Fibroblast of lung (primary cell): ENCODE results near the gene DTX3L. TPM values are rescaled to one million over a fixed set of nuclear protein-coding genes. Genes with fewer than 3 reads are reported as not detected.

ENCODE experiments used
- DNase-seq, 2 donors: peaks; one replicate each; pipeline versions ENCODE4 v3.0.0 to v3.0.0-alpha.2; 2010; ENCODE audit warnings: low read depth in 2 of 2
- H2AFZ ChIP-seq: 2 replicates; pipeline ENCODE4 v1.5.1; 2012; ENCODE audit warnings: low read length, control low read depth, inconsistent platforms
- H3K27ac ChIP-seq: 2 replicates; pipeline ENCODE4 v1.5.1; 2011; ENCODE audit warnings: low read length, control low read depth; ENCODE audit not compliant: insufficient read depth
- H3K27me3 ChIP-seq: 2 replicates; pipeline ENCODE4 v1.5.1; 2011; ENCODE audit warnings: mild to moderate bottlenecking, low read length; ENCODE audit not compliant: control insufficient read depth, insufficient read depth
- H3K36me3 ChIP-seq: 2 replicates; pipeline ENCODE4 v1.5.1; 2011; ENCODE audit warnings: low read length; ENCODE audit not compliant: control insufficient read depth, insufficient read depth
- H3K4me1 ChIP-seq: 2 replicates; pipeline ENCODE4 v1.5.1; 2011; ENCODE audit warnings: low read length; ENCODE audit not compliant: control insufficient read depth, insufficient read depth; ENCODE audit errors: extremely low read depth
- H3K4me2 ChIP-seq: 2 replicates; pipeline ENCODE4 v1.5.1; 2011; ENCODE audit warnings: low read length, control low read depth; ENCODE audit not compliant: insufficient read depth; ENCODE audit errors: extremely low read depth
- H3K4me3 ChIP-seq, 4 experiments: fragments of 200-600 bp in 1 of 4; sonication (generic) in 1 of 4; replicated peaks in 1 of 4; 2 replicates each; pipeline ENCODE4 v1.5.1; 2011 to 2016; ENCODE audit warnings: low read length in 4 of 4, low read depth in 3 of 4, mild to moderate bottlenecking in 3 of 4, control low read depth in 2 of 4, inconsistent platforms in 1 of 4, mixed read lengths in 1 of 4; ENCODE audit not compliant: insufficient read depth in 1 of 4; ENCODE audit errors: control extremely low read depth in 1 of 4
- H3K79me2 ChIP-seq: 2 replicates; pipeline ENCODE4 v1.5.1; 2012; ENCODE audit warnings: mild to moderate bottlenecking, low read length, inconsistent platforms; ENCODE audit not compliant: control insufficient read depth, insufficient read depth
- H3K9ac ChIP-seq: 2 replicates; pipeline ENCODE4 v1.5.1; 2011; ENCODE audit warnings: mild to moderate bottlenecking, low read length, control low read depth; ENCODE audit not compliant: insufficient read depth
- H3K9me3 ChIP-seq: 2 replicates; pipeline ENCODE4 v1.5.1; 2012; ENCODE audit warnings: low read depth, low read length; ENCODE audit not compliant: control insufficient read depth, insufficient read depth
- H4K20me1 ChIP-seq: 2 replicates; pipeline ENCODE4 v1.5.1; 2011; ENCODE audit warnings: low read length; ENCODE audit not compliant: control insufficient read depth, insufficient read depth; ENCODE audit errors: extremely low read depth
- EZH2 ChIP-seq: IDR thresholded peaks from 2 replicates; pipeline ENCODE4 v1.5.1; 2012; ENCODE audit warnings: low read length, control low read depth, mild to moderate bottlenecking; ENCODE audit errors: missing control alignments
- polyA plus RNA-seq, 2 donors: library from polyadenylated mRNA; depleted of rRNA in 1 of 2; stranded (reverse) in 1 of 2; unstranded in 1 of 2; fragments of >200 nt; gene quantifications; 2 replicates each; pipeline ENCODE4 v1.2.1, GENCODE V29; 2011 to 2012; ENCODE audit warnings: missing spikeins in 1 of 2
- total RNA-seq: library from RNA; depleted of rRNA; stranded (reverse); fragments of >200 nt; gene quantifications from 2 replicates; pipeline ENCODE4 v1.2.1, GENCODE V29; 2014
- TF ChIP-seq, protein P1 (sequence below), 2 donors: IDR thresholded peaks in 1 of 2; conservative IDR thresholded peaks in 1 of 2; 1 replicate in 1 of 2; 2 replicates in 1 of 2; pipeline ENCODE4 v1.5.1; 2011 to 2012; ENCODE audit warnings: low read length in 2 of 2, control low read depth in 1 of 2, inconsistent platforms in 1 of 2, low read depth in 1 of 2, mild to moderate bottlenecking in 1 of 2

DTX3L gene
- total and polyA plus RNA-seq, 2 donors (not counting 1 experiment from before 2014, with no cell fraction given): 15.9 to 31.9 TPM

DNA sequence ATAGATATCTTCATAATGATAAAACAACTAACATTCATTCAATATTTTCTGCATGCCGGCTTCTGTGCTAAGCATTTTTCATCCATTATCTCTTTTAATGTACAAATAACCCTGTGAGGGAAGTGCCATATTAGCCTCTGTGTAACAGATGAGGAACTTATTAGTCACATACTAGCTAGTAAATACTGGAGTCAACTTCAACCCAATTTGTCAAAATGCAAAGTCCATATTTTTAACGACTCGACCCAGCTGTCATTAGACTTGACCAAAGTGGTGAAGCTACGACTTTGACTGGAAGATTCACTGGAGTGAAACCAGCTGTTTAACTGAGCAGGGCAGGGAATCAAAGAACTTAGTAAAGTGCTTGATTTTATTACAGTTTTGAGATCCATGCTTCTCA lies 54.9 kb downstream of the DTX3L start:
- H4K20me1 ChIP-seq: no peaks in the 10 kb centered on the region
- H3K9ac ChIP-seq: no peak overlapping the region
- no peaks in the 10 kb centered on the region for H3K4me1 ChIP-seq
- no peak overlapping the region for H3K4me3 ChIP-seq
- no peaks in the 10 kb centered on the region for H3K36me3 ChIP-seq
- H3K9me3 ChIP-seq: no peaks in the 10 kb centered on the region
- no peak overlapping the region for H3K27ac ChIP-seq
- no peak overlapping the region for H3K4me2 ChIP-seq
- TF ChIP-seq EZH2: no peak
- TF ChIP-seq, protein P1, sequence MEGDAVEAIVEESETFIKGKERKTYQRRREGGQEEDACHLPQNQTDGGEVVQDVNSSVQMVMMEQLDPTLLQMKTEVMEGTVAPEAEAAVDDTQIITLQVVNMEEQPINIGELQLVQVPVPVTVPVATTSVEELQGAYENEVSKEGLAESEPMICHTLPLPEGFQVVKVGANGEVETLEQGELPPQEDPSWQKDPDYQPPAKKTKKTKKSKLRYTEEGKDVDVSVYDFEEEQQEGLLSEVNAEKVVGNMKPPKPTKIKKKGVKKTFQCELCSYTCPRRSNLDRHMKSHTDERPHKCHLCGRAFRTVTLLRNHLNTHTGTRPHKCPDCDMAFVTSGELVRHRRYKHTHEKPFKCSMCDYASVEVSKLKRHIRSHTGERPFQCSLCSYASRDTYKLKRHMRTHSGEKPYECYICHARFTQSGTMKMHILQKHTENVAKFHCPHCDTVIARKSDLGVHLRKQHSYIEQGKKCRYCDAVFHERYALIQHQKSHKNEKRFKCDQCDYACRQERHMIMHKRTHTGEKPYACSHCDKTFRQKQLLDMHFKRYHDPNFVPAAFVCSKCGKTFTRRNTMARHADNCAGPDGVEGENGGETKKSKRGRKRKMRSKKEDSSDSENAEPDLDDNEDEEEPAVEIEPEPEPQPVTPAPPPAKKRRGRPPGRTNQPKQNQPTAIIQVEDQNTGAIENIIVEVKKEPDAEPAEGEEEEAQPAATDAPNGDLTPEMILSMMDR (conservative IDR thresholded peaks at IDR 0.05 in 1 of 2, IDR thresholded peaks at IDR 0.05 in 1 of 2; ENCODE audit: low read depth in 1 of 2, low read length in 2 of 2): no peak
- H3K79me2 ChIP-seq: no peaks in the 10 kb centered on the region
- H3K27me3 ChIP-seq: peaks cover 9% of the 10 kb centered on the region
- peak in 1 of 2 donors; percentile 36 for DNase-seq
- no peak overlapping the region for H2AFZ ChIP-seq

DNA sequence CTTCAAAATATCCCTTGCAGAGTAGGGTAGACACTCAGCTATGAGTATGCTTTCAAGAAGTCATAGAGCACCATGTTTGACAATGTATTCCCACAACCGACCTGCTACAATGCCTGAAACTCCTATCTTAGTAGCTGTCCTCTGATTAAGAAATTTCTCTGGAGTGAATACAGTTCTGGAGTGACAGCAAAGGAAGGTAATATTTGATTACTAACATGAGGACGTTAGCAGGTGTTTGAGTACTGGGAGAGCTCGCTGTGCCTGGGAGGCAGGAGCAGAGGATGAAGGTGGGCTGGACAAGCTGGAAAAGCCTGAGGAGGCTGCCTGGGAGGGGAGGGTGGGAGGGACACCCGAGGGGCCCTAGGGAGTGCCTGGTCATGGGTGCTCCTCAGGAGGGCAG lies 56.3 kb downstream of the DTX3L start:
- Histone ChIP-seq H3K9me3 (no peaks in the 10 kb centered on the region), H3K4me3 (no peak overlapping the region)

DNA sequence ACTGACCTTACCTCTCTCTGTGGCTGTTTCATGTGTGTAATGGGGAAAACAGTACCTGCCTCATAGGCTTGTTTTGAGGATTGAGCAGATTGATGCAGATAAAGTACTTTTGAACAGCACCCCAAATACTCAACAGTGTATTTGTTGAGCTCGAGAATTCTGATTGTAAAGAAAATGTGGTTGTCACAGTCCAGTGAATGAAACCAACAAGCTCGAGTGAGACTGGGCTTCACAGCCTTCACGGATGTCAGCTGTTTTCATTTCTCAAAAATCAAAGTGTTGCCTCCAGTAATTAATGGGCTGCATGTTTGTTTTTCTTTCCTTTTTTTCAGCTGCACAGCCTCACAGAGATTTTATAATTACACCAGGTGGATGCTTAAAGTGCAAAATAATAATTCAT lies 57.0 kb downstream of the DTX3L start:
- Histone ChIP-seq H4K20me1 (no peaks in the 10 kb centered on the region), H3K27ac (no peak overlapping the region), H3K9me3 (no peaks in the 10 kb centered on the region), H3K9ac (no peak overlapping the region), H3K4me3 (no peak overlapping the region), H3K4me2 (no peak overlapping the region), H3K79me2 (no peaks in the 10 kb centered on the region), H3K4me1 (no peaks in the 10 kb centered on the region), H2AFZ (no peak overlapping the region), H3K27me3 (peaks cover 11% of the 10 kb centered on the region), H3K36me3 (no peaks in the 10 kb centered on the region)
- DNase-seq: no peak
- no peak for TF ChIP-seq EZH2
- TF ChIP-seq, protein P1 (conservative IDR thresholded peaks at IDR 0.05 in 1 of 2, IDR thresholded peaks at IDR 0.05 in 1 of 2; ENCODE audit: low read depth in 1 of 2, low read length in 2 of 2): no peak

More for the DNA sequence above, 56.3 kb downstream of the DTX3L start:
- no peak overlapping the region for H3K9ac ChIP-seq
- no peak overlapping the region for H3K4me2 ChIP-seq
- H3K79me2 ChIP-seq: no peaks in the 10 kb centered on the region
- TF ChIP-seq, protein P1 (conservative IDR thresholded peaks at IDR 0.05 in 1 of 2, IDR thresholded peaks at IDR 0.05 in 1 of 2; ENCODE audit: low read depth in 1 of 2, low read length in 2 of 2): no peak
- TF ChIP-seq EZH2: no peak
- peaks cover 9% of the 10 kb centered on the region for H3K27me3 ChIP-seq
- DNase-seq: no peak
- H3K4me1 ChIP-seq: no peaks in the 10 kb centered on the region
- no peaks in the 10 kb centered on the region for H4K20me1 ChIP-seq
- no peaks in the 10 kb centered on the region for H3K36me3 ChIP-seq
- H2AFZ ChIP-seq: no peak overlapping the region
- no peak overlapping the region for H3K27ac ChIP-seq
